Parathyroid adenoma (tissue), 2 donors: ENCODE results near the gene SHISA5.

ENCODE experiments used
- H2AFZ ChIP-seq: fragments of 300-600 bp; sonication (generic); one replicate; pipeline ENCODE4 v1.7.0; 2017; ENCODE audit warnings: antibody characterized with exemption, mild to moderate bottlenecking
- H3K27ac ChIP-seq: fragments of 300-600 bp; sonication (generic); one replicate; pipeline ENCODE4 v1.7.0; 2017
- H3K27me3 ChIP-seq: fragments of 300-600 bp; sonication (generic); one replicate; pipeline ENCODE4 v1.7.0; 2017; ENCODE audit warnings: low read length; ENCODE audit not compliant: control insufficient read depth, insufficient read depth
- H3K36me3 ChIP-seq: fragments of 300-600 bp; sonication (generic); one replicate; pipeline ENCODE4 v1.7.0; 2017; ENCODE audit warnings: low read length; ENCODE audit not compliant: control insufficient read depth, insufficient read depth
- H3K4me1 ChIP-seq: fragments of 300-600 bp; sonication (generic); one replicate; pipeline ENCODE4 v1.7.0; 2017; ENCODE audit warnings: control low read depth
- H3K4me2 ChIP-seq: fragments of 300-600 bp; sonication (generic); one replicate; pipeline ENCODE4 v1.7.0; 2017; ENCODE audit warnings: low read length
- H3K4me3 ChIP-seq: fragments of 300-600 bp; sonication (generic); one replicate; pipeline ENCODE4 v1.7.0; 2017; ENCODE audit warnings: low read depth, low read length
- H3K79me2 ChIP-seq: fragments of 300-600 bp; sonication (generic); one replicate; pipeline ENCODE4 v1.7.0; 2017; ENCODE audit warnings: control low read depth
- H3K9ac ChIP-seq: fragments of 300-600 bp; sonication (generic); one replicate; pipeline ENCODE4 v1.7.0; 2017; ENCODE audit warnings: mild to moderate bottlenecking
- H3K9me3 ChIP-seq: fragments of 300-600 bp; sonication (generic); one replicate; pipeline ENCODE4 v1.7.0; 2017; ENCODE audit warnings: low read length; ENCODE audit not compliant: control insufficient read depth
- CTCF ChIP-seq: fragments of 300-600 bp; sonication (generic); IDR thresholded peaks from one replicate; pipeline ENCODE4 v1.7.0; 2017; ENCODE audit warnings: antibody characterized with exemption, mild to moderate bottlenecking
- donor health status: primary hyperparathyroidism.

Gene SHISA5

GRCh38 chr3:48459331-48459730 is 44.6 kb downstream of the SHISA5 start:
- no peak overlapping the region for H2AFZ ChIP-seq
- no peak overlapping the region for H3K4me2 ChIP-seq
- H3K4me3 ChIP-seq, result no peak overlapping the region
- H3K36me3 ChIP-seq, result no peaks in the 10 kb centered on the region
- no peaks in the 10 kb centered on the region for H3K4me1 ChIP-seq
- no peak for TF ChIP-seq CTCF
- no peak overlapping the region for H3K27ac ChIP-seq
- no peaks in the 10 kb centered on the region for H3K79me2 ChIP-seq
- H3K27me3 ChIP-seq, result no peaks in the 10 kb centered on the region
- H3K9me3 ChIP-seq, result no peaks in the 10 kb centered on the region
- H3K9ac ChIP-seq, result no peak overlapping the region

- H2AFZ ChIP-seq, result no peak overlapping the region
- no peaks in the 10 kb centered on the region for H3K27me3 ChIP-seq
- H3K9me3 ChIP-seq, result no peaks in the 10 kb centered on the region
- no peak overlapping the region for H3K4me2 ChIP-seq
- peaks cover 2% of the 10 kb centered on the region for H3K4me1 ChIP-seq
- no peak overlapping the region for H3K9ac ChIP-seq
- no peak overlapping the region for H3K27ac ChIP-seq
- H3K79me2 ChIP-seq, result peaks cover 4% of the 10 kb centered on the region
- H3K36me3 ChIP-seq, result no peaks in the 10 kb centered on the region
- no peak for TF ChIP-seq CTCF
- H3K4me3 ChIP-seq, result no peak overlapping the region
Measured at GRCh38 chr3:48456456-48456855, 47.5 kb downstream of the SHISA5 start.

GRCh38 chr3:48451270-48451669 is 52.7 kb downstream of the SHISA5 start:
- Histone ChIP-seq H3K4me1 (peaks cover 12% of the 10 kb centered on the region), H3K27ac (peak overlapping the region; percentile 45), H3K4me3 (peak overlapping the region; percentile 6), H2AFZ (no peak overlapping the region), H3K9me3 (no peaks in the 10 kb centered on the region), H3K4me2 (peak overlapping the region; percentile 18), H3K27me3 (no peaks in the 10 kb centered on the region), H3K79me2 (peaks cover 6% of the 10 kb centered on the region), H3K36me3 (no peaks in the 10 kb centered on the region), H3K9ac (no peak overlapping the region)
- no peak for TF ChIP-seq CTCF

GRCh38 chr3:48446425-48447193 is 57.4 kb downstream of the SHISA5 start, which contains the start of gene ATRIP:
TSS of gene ATRIP (plus strand) at chr3:48446737. CDS start at chr3:48446846, 109 bp downstream.
- peaks cover 5% of the 10 kb centered on the region for H3K79me2 ChIP-seq
- H3K4me3 ChIP-seq, result peak within 1 kb of the TSS; percentile 69
- TF ChIP-seq CTCF, result no peak
- H3K4me1 ChIP-seq, result peaks cover 17% of the 10 kb centered on the region
- H3K27ac ChIP-seq, result peak within 1 kb of the TSS; percentile 62
- no peaks in the 10 kb centered on the region for H3K27me3 ChIP-seq
- no peak within 1 kb of the TSS for H3K9ac ChIP-seq
- no peaks in the 10 kb centered on the region for H3K36me3 ChIP-seq
- H2AFZ ChIP-seq, result peak within 1 kb of the TSS; percentile 96
- H3K4me2 ChIP-seq, result peak within 1 kb of the TSS; percentile 92
- no peaks in the 10 kb centered on the region for H3K9me3 ChIP-seq

- H3K27me3 ChIP-seq, result no peaks in the 10 kb centered on the region
- peak overlapping the region; percentile 69 for H3K4me3 ChIP-seq
- no peak for TF ChIP-seq CTCF
- peaks cover 10% of the 10 kb centered on the region for H3K79me2 ChIP-seq
- H3K27ac ChIP-seq, result peak overlapping the region; percentile 62
- peak overlapping the region; percentile 96 for H2AFZ ChIP-seq
- H3K9ac ChIP-seq, result no peak overlapping the region
- peak overlapping the region; percentile 92 for H3K4me2 ChIP-seq
- H3K36me3 ChIP-seq, result no peaks in the 10 kb centered on the region
- H3K4me1 ChIP-seq, result peaks cover 16% of the 10 kb centered on the region
- H3K9me3 ChIP-seq, result no peaks in the 10 kb centered on the region
Measured at GRCh38 chr3:48446043-48446424, 57.9 kb downstream of the SHISA5 start.
